Glomerular visceral epithelial cell (primary cell): ENCODE data around the gene SLC22A8.
A peak's percentile ranks its signal among the peaks of the same experiment; 100 is the strongest.
"Not testable (repeated sequence)": the region's sequence is repeated elsewhere in the genome, so short reads cannot be mapped to it uniquely, and the experiment has no call there.

Experiments
- DNase-seq: peaks from one replicate; pipeline ENCODE4 v3.0.0-alpha.2; 2016; ENCODE audit errors: extremely low spot score

The SLC22A8 gene, protein sequence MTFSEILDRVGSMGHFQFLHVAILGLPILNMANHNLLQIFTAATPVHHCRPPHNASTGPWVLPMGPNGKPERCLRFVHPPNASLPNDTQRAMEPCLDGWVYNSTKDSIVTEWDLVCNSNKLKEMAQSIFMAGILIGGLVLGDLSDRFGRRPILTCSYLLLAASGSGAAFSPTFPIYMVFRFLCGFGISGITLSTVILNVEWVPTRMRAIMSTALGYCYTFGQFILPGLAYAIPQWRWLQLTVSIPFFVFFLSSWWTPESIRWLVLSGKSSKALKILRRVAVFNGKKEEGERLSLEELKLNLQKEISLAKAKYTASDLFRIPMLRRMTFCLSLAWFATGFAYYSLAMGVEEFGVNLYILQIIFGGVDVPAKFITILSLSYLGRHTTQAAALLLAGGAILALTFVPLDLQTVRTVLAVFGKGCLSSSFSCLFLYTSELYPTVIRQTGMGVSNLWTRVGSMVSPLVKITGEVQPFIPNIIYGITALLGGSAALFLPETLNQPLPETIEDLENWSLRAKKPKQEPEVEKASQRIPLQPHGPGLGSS

GRCh38 chr11:63015521-63016215 lies at the start of gene SLC22A8:
TSS of gene SLC22A8 (minus strand) at chr11:63015841. CDS start at chr11:63014958, 883 bp downstream.
- no peak for DNase-seq

DNA sequence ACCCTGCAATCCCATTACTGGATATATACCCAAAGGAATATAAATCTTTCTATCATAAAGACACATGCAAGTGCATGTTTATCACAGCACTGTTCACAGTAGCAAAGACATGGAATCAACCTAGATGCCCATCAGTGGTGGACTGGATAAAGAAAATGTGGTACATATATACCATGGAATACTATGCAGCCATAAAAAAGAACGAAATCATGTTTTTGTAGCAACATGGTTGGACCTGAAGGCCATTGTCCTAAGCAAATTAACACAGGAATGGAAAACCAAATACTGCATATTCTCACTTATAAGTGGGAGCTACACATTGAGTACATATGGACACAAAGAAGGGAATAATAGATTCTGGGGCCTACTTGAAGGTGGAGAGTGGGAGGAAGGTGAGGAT lies 30.6 kb upstream of the SLC22A8 start:
- not testable (repeated sequence) for DNase-seq

GRCh38 chr11:63042596-63042995 lies 27.0 kb upstream of the SLC22A8 start:
- no peak for DNase-seq

DNA sequence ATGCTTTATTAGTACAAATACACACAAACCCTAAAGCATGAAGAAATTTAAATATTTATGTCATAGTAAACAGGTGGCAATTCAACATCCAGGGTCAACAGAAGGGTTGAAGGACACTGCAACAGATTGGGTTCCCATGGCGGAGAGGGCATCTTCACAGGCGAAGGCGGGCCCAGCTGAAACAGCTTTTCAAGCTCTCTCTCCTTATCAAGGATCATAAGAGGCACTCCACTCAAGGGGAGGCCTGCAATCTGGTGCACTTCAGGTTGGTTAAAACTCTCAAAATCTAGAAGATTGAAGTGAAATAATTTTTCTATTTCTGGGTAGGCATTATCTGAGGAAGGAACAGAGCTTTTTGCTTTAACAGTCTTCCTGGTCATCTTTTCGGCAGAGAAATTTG lies 16.8 kb upstream of the SLC22A8 start:
- no peak for DNase-seq

- peak; percentile 69 for DNase-seq
Measured at GRCh38 chr11:63023841-63024648, 8.4 kb upstream of the SLC22A8 start.

DNA sequence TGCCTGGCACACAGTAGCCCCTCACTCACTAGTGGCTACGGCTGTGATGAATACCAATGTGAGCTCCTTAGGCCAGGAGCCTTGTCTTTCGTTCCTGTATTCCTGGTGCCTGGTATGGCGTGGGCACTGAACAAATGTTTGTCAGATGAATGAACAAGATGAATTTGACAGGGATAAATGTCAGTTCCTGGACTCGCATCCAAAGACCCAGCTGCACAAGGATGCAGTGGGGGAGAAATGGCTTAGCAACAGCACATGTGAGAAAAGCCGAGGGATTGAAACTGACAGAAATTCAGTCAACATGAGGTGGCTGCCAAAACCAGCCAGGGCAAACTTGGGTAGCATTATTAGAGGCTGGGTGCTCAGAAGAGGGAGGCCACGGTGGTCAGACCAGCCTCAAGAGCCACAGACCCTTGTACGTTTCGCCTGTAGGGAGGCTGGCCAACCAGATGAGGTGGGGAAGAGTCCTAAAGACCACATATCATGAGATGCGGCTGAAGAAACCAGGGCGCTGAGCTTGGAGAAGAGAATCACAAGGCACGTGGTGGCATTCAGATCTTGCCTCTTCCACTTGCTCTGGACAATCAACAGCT lies 7.7 kb upstream of the SLC22A8 start:
- DNase-seq, result no peak

GRCh38 chr11:63022441-63022840 lies 6.8 kb upstream of the SLC22A8 start:
- DNase-seq, result no peak

DNA sequence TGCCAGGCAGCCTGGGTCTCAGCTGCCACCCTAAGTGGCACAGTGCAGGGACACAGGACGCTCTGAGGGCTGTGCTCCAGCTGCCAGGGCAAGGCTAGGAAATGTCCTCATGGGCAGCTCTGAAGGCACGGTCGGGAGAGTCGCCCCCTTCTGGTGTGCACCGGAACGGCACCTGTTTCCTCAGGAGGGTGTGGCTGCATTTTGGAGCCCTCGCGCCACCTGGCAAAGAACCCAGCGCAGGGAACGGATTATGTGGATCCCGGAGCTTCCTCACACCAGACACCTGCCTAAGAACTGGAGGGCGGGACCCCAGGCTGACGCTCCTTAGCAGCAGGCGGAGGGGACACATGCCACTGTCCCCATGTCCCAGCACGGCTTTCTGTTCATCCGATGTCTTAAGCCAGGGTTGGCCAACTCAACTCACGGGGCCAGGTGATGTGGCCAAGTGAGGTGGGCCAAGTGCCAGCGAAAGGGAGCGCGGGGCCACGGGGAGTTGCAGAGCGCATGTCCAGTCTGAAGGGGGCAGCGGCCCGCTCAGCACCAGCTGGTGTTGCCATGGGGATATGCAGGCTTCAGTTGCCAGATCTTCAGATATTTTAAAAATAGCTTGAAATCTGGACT lies 5.1 kb upstream of the SLC22A8 start:
- DNase-seq, result no peak

GRCh38 chr11:63019506-63019905 lies 3.9 kb upstream of the SLC22A8 start:
- no peak for DNase-seq

DNA sequence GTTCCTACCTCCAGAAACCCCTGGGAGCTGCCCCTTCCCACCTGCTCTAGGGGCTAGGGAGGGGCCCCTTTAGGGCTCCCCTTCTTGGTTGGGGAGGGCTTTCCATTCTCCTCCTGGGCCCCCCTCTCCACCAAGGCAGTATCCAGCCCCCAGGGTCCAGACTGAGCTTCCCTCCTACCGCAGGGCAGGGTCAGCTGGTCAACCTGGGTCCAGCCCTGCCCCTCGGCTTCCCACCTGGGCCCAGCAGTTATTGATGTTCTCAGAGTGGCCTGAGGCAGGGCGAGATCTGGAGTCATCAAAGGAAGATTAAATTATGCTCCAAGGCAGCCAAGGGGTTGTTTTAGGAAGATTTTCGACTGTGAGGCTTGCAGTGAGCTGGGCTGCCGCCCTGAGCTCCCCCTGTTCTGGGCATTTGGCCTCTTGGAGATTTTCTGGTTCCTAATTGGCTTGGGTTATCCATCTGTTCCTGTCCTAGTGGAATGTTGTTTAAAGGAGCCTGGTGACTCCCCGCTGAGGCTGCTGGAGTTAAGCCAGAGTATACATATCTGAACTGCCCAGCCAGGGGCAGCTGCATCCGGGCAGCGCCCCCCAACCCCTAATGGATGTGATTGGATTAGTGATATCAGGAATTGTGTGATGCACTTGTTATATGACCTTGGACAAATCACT lies 1.8 kb upstream of the SLC22A8 start:
- no peak for DNase-seq

GRCh38 chr11:63014408-63015055 lies 1.1 kb downstream of the SLC22A8 start:
- no peak for DNase-seq

DNA sequence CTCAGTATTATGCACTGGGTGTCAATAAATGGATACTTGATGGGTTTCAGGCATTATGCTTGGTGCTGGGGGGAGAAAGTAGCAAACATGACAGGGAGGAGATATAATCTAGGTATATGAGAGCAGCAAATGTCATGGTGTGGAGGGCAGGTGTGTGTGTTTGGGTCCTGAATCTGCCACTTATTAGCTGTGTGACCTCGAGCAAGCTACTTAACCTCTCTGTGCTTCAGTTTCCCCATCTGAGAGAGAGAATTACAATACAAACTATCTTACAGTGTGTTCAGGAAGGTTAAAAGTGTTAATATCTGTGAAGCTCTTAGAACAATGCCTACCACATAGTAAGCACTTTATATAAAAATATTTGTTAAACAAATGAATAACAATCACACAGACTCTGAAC lies 2.8 kb downstream of the SLC22A8 start:
- DNase-seq, result no peak

- no peak for DNase-seq
Measured at GRCh38 chr11:63012430-63012829, 3.2 kb downstream of the SLC22A8 start.

GRCh38 chr11:63010934-63011439 lies 4.7 kb downstream of the SLC22A8 start:
- no peak for DNase-seq

GRCh38 chr11:63007920-63008319 lies 7.7 kb downstream of the SLC22A8 start:
- DNase-seq, result no peak

DNA sequence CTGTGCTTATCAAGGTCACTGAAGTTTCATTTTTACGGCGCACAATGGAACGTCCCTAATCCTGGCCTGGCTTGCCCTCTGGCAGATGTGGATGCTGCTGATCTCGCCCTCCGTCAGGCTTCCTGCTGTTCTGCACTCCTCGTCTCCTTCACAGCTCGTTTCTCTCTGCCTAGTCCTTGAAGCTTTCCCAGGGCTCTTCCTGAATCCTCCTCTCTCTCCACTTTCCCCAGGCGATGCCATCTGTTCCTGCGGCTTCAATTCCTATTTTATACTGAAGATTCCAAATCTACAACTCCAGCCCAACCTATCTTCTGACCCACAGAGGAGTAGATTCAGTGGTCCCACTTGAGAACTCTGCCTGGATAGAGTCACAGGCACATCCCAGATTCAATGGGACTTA lies 14.2 kb downstream of the SLC22A8 start:
- no peak for DNase-seq

GRCh38 chr11:62999649-63000048 lies 16.0 kb downstream of the SLC22A8 start:
- DNase-seq, result no peak

DNA sequence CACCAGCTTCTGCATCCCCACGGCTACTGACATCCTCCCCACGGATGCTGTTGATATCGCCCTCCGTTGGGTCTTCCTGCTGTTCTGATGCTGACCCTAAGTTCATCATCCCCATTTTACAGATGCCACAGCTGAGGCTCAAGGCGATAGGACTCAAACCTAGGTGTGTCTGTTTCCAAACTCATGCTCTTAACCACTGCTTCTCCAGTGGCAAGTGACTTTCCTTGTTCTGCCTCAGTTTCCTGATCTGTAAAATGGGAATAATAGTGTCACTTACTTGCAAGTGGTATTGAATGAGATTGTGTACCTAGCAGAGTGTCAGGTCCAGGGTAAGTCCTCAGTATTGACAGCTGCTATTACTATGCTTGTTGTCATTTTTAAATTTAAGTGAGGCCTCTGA lies 16.5 kb downstream of the SLC22A8 start:
- no peak for DNase-seq

GRCh38 chr11:62996271-62996670 lies 19.4 kb downstream of the SLC22A8 start:
- DNase-seq, result no peak

- DNase-seq, result no peak
Measured at GRCh38 chr11:62994775-62995174, 20.9 kb downstream of the SLC22A8 start.
